HUES64 (cell line): ENCODE data around the gene DGKD. TPM values are rescaled to one million over a fixed set of nuclear protein-coding genes. Genes with fewer than 3 reads are reported as not detected.

Experiments used
- H3K27ac ChIP-seq: 2 replicates; pipeline ENCODE4 v1.7.0; 2013; ENCODE audit warnings: low read depth, low read length, inconsistent platforms
- H3K27me3 ChIP-seq: 2 replicates; pipeline ENCODE4 v1.6.1; 2013; ENCODE audit warnings: mild to moderate bottlenecking, low read length; ENCODE audit not compliant: insufficient read depth
- H3K36me3 ChIP-seq: 2 replicates; pipeline ENCODE4 v1.6.1; 2013; ENCODE audit warnings: mild to moderate bottlenecking, low read length; ENCODE audit not compliant: insufficient read depth
- H3K4me1 ChIP-seq: 2 replicates; pipeline ENCODE4 v1.6.1; 2013; ENCODE audit warnings: mild to moderate bottlenecking, low read length, moderate library complexity; ENCODE audit not compliant: insufficient read depth
- H3K4me3 ChIP-seq: 2 replicates; pipeline ENCODE4 v1.5.1; 2013; ENCODE audit warnings: mild to moderate bottlenecking, low read length, moderate library complexity
- H3K9ac ChIP-seq: 2 replicates; pipeline ENCODE4 v1.6.1; 2013; ENCODE audit warnings: mild to moderate bottlenecking, low read depth, low read length
- H3K9me3 ChIP-seq: 2 replicates; pipeline ENCODE4 v1.6.1; 2013; ENCODE audit warnings: low read depth, low read length; ENCODE audit not compliant: insufficient read depth
- WGBS: fragments of 150-250, 120-280 bp; methylation state at CpG from one replicate; pipeline ENCODE4 v1.1.7; 2013; ENCODE audit warnings: missing lambda C conversion rate; 5-methylcytosine and 5-hydroxymethylcytosine counted together
- polyA plus RNA-seq, 2 experiments: library from polyadenylated mRNA; stranded (reverse); fragments of 50-300 nt; gene quantifications; one replicate each; pipeline ENCODE4 v1.2.3, GENCODE V29; 2013

DGKD gene
- polyA plus RNA-seq (2013, experiment 1 of 2) = 12.3 TPM
- 11.5 TPM for polyA plus RNA-seq (2013, experiment 2 of 2)

GRCh38 chr2:233353769-233354499 lies at the start of gene DGKD:
Gene DGKD, plus strand, starts transcription at chr2:233354494. Its CDS starts 25 bp downstream, at chr2:233354519.
- Histone ChIP-seq H3K27me3 (peaks cover 36% of the 10 kb centered on the region), H3K9ac (peak within 1 kb of the TSS; percentile 78), H3K4me3 (peak within 1 kb of the TSS; percentile 77), H3K27ac (no peak within 1 kb of the TSS), H3K9me3 (no peaks in the 10 kb centered on the region), H3K36me3 (no peaks in the 10 kb centered on the region), H3K4me1 (peaks cover 6% of the 10 kb centered on the region; the same call in 1 of the 2 replicates)
- 4% methylated on average over 55 of the region's 56 CpGs for WGBS

DNA sequence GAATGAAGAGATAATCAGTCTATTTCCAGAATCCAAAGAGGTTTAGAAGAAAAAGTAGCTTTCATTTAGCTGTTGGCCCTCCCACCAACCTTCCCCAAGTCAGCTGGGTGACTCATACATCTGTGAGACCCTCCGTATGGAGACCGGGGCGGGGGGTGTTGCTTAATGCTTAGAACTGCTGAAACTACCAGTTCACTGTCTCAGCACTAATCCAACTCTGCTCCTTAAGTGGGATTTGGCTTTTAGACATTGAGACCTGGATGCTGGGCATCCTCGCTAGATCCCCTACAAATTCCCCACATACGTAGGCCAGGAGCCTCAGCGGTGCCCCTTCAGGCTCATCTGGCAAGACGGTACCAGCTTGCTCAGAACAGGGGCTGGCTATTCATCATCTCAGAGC lies 46.7 kb upstream of the DGKD start, which contains the start of gene SAG:
TSS of gene SAG (plus strand) at position 252 of the 400 bp plus-strand sequence. CDS start 1,374 bp downstream, outside the sequence.
- 69% methylated on average over 7 of the region's 7 CpGs for WGBS
- Histone ChIP-seq H3K4me3 (no peak within 1 kb of the TSS), H3K4me1 (no peaks in the 10 kb centered on the region), H3K9ac (no peak within 1 kb of the TSS), H3K36me3 (no peaks in the 10 kb centered on the region), H3K27ac (no peak within 1 kb of the TSS), H3K27me3 (no peaks in the 10 kb centered on the region), H3K9me3 (no peaks in the 10 kb centered on the region)

DNA sequence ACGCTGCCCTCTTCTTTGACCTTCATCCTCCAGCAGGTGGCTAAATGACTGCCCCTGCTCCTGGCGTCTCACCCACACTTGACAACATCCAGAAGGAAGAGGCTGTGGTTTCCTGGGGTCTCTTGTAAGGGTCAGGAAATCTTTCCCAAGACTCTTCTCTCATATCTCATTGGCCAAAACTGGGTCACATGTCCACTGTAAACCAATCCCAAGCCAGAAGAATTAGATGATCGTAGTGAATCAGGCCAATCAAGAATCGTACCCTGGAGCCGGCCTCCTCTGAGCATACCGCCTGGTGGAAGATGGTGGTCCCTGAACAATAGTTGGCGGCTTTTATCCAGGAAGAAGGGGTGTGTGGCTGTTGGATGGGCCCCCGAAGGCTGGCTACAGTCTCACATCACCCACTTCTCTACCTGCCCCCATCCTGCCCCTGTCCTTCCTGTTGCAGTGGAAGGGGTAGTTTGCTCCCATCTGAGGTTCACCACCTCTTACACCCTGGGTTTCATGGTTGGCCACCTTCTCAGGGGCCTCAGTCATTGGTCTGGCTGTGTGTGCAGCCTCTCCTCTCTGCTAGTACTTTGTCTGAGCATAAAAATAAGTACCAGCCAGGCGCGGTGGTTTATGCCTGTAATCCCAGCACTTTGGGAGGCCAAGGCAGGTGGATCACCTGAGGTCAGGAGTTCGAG lies 42.9 kb upstream of the DGKD start:
- no peaks in the 10 kb centered on the region for H3K36me3 ChIP-seq
- no peak overlapping the region for H3K4me3 ChIP-seq
- no peak overlapping the region for H3K27ac ChIP-seq
- WGBS = 93% methylated on average over 10 of the region's 11 CpGs
- no peaks in the 10 kb centered on the region for H3K4me1 ChIP-seq
- no peak overlapping the region for H3K9ac ChIP-seq
- H3K9me3 ChIP-seq = no peaks in the 10 kb centered on the region
- no peaks in the 10 kb centered on the region for H3K27me3 ChIP-seq

GRCh38 chr2:233312874-233313273 lies 41.4 kb upstream of the DGKD start:
- Histone ChIP-seq H3K4me1 (no peaks in the 10 kb centered on the region), H3K9ac (no peak overlapping the region), H3K27me3 (no peaks in the 10 kb centered on the region), H3K36me3 (no peaks in the 10 kb centered on the region), H3K27ac (no peak overlapping the region), H3K9me3 (no peaks in the 10 kb centered on the region), H3K4me3 (no peak overlapping the region)
- WGBS = 88% methylated on average over 8 of the region's 8 CpGs

- 96% methylated on average over 20 of the region's 20 CpGs for WGBS
Observed at GRCh38 chr2:233314180-233314925, 39.9 kb upstream of the DGKD start.

GRCh38 chr2:233317196-233317943 lies 36.9 kb upstream of the DGKD start:
- WGBS = 92% methylated on average over 7 of the region's 7 CpGs
- H3K4me3 ChIP-seq = no peak overlapping the region
- H3K9ac ChIP-seq = no peak overlapping the region
- H3K9me3 ChIP-seq = no peaks in the 10 kb centered on the region
- no peaks in the 10 kb centered on the region for H3K36me3 ChIP-seq
- H3K27ac ChIP-seq = no peak overlapping the region
- H3K27me3 ChIP-seq = peaks cover 14% of the 10 kb centered on the region; the same call in 1 of the 2 replicates
- H3K4me1 ChIP-seq = no peaks in the 10 kb centered on the region

More at GRCh38 chr2:233314180-233314925, 39.9 kb upstream of the DGKD start:
- H3K4me3 ChIP-seq = no peak overlapping the region
- no peaks in the 10 kb centered on the region for H3K4me1 ChIP-seq
- H3K9ac ChIP-seq = no peak overlapping the region
- H3K9me3 ChIP-seq = no peaks in the 10 kb centered on the region
- H3K27ac ChIP-seq = no peak overlapping the region
- H3K36me3 ChIP-seq = no peaks in the 10 kb centered on the region
- H3K27me3 ChIP-seq = peaks cover 5% of the 10 kb centered on the region; the same call in 1 of the 2 replicates

GRCh38 chr2:233319256-233319655 lies 35.0 kb upstream of the DGKD start:
- H3K4me3 ChIP-seq = no peak overlapping the region
- H3K9me3 ChIP-seq = no peaks in the 10 kb centered on the region
- H3K27me3 ChIP-seq = peaks cover 16% of the 10 kb centered on the region; the same call in 1 of the 2 replicates
- 87% methylated on average over 5 of the region's 5 CpGs for WGBS
- no peaks in the 10 kb centered on the region for H3K36me3 ChIP-seq
- no peaks in the 10 kb centered on the region for H3K4me1 ChIP-seq
- H3K27ac ChIP-seq = no peak overlapping the region
- no peak overlapping the region for H3K9ac ChIP-seq

DNA sequence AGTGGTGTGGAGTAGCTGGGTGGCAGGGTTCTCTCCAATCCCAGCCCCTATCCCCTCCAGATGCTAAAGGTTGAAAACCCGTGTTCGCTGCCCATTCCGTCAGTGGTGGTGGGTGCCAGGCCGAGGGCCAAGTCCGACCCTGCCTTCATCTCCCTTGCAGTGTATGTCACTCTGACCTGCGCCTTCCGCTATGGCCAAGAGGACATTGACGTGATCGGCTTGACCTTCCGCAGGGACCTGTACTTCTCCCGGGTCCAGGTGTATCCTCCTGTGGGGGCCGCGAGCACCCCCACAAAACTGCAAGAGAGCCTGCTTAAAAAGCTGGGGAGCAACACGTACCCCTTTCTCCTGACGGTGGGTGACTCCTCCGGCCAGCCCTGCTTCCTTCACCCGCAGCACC lies 33.8 kb upstream of the DGKD start:
- WGBS = 96% methylated on average over 17 of the region's 17 CpGs
- H3K4me1 ChIP-seq = no peaks in the 10 kb centered on the region
- no peak overlapping the region for H3K9ac ChIP-seq
- H3K9me3 ChIP-seq = no peaks in the 10 kb centered on the region
- no peak overlapping the region for H3K4me3 ChIP-seq
- no peak overlapping the region for H3K27ac ChIP-seq
- no peaks in the 10 kb centered on the region for H3K36me3 ChIP-seq
- H3K27me3 ChIP-seq = peaks cover 26% of the 10 kb centered on the region; the same call in 1 of the 2 replicates

- H3K27ac ChIP-seq = no peak overlapping the region
- no peaks in the 10 kb centered on the region for H3K4me1 ChIP-seq
- no peaks in the 10 kb centered on the region for H3K36me3 ChIP-seq
- no peak overlapping the region for H3K4me3 ChIP-seq
- no peaks in the 10 kb centered on the region for H3K9me3 ChIP-seq
- no peak overlapping the region for H3K9ac ChIP-seq
- H3K27me3 ChIP-seq = peaks cover 26% of the 10 kb centered on the region; the same call in 1 of the 2 replicates
- WGBS = 91% methylated on average over 6 of the region's 6 CpGs
Observed at GRCh38 chr2:233321166-233321565, 33.1 kb upstream of the DGKD start.

- Histone ChIP-seq H3K9me3 (no peaks in the 10 kb centered on the region), H3K9ac (no peak overlapping the region), H3K4me3 (no peak overlapping the region), H3K36me3 (no peaks in the 10 kb centered on the region), H3K27me3 (peaks cover 51% of the 10 kb centered on the region), H3K27ac (no peak overlapping the region), H3K4me1 (0 out of 2 replicates have a peak, but pooled peaks cover under 1% of the 10 kb centered on the region)
- 87% methylated on average over 8 of the region's 8 CpGs for WGBS
Observed at GRCh38 chr2:233323851-233324250, 30.4 kb upstream of the DGKD start.
